ENCODE results near the gene RAP1GAP2. TPM values are rescaled to one million over a fixed set of nuclear protein-coding genes. Genes with fewer than 3 reads are reported as not detected.

The RAP1GAP2 gene
- 29.3 TPM for total RNA-seq

- H3K4me3 ChIP-seq (ENCODE audit: low read length): peak within 1 kb of the TSS; percentile 81
- no peaks in the 10 kb centered on the region for H3K9me3 ChIP-seq (ENCODE audit: low read depth, low read length)
- H3K4me1 ChIP-seq (ENCODE audit: insufficient read depth, low read length): peaks cover 77% of the 10 kb centered on the region
- no peaks in the 10 kb centered on the region for H3K27me3 ChIP-seq (ENCODE audit: insufficient read depth, low read length)
These were observed at the start of gene RAP1GAP2 for GRCh38 chr17:2796164-2797125. Gene RAP1GAP2 (plus strand): TSS chr17:2796438. CDS start chr17:2796528, 90 bp downstream.

GRCh38 chr17:2749058-2749783, 47.0 kb upstream of the RAP1GAP2 start, which contains the start of gene CCDC92B:
Gene CCDC92B (minus strand): TSS chr17:2749652. CDS start chr17:2735145, 14,507 bp downstream.
- Histone ChIP-seq H3K4me3 (ENCODE audit: low read length) (no peak within 1 kb of the TSS), H3K9me3 (ENCODE audit: low read depth, low read length) (no peaks in the 10 kb centered on the region), H3K27me3 (ENCODE audit: insufficient read depth, low read length) (peaks cover 31% of the 10 kb centered on the region)

GRCh38 chr17:2749784-2750181, 46.5 kb upstream of the RAP1GAP2 start:
- Histone ChIP-seq H3K27me3 (ENCODE audit: insufficient read depth, low read length) (peaks cover 26% of the 10 kb centered on the region), H3K4me1 (ENCODE audit: insufficient read depth, low read length) (no peaks in the 10 kb centered on the region), H3K4me3 (ENCODE audit: low read length) (no peak overlapping the region), H3K9me3 (ENCODE audit: low read depth, low read length) (no peaks in the 10 kb centered on the region)

More at GRCh38 chr17:2749058-2749783, 47.0 kb upstream of the RAP1GAP2 start, which contains the start of gene CCDC92B:
- H3K4me1 ChIP-seq (ENCODE audit: insufficient read depth, low read length): no peaks in the 10 kb centered on the region

- peaks cover 25% of the 10 kb centered on the region for H3K27me3 ChIP-seq (ENCODE audit: insufficient read depth, low read length)
- no peaks in the 10 kb centered on the region for H3K4me1 ChIP-seq (ENCODE audit: insufficient read depth, low read length)
These were observed 45.5 kb upstream of the RAP1GAP2 start for GRCh38 chr17:2750721-2751120.

GRCh38 chr17:2751491-2751890, 44.7 kb upstream of the RAP1GAP2 start:
- Histone ChIP-seq H3K4me1 (ENCODE audit: insufficient read depth, low read length) (peaks cover 4% of the 10 kb centered on the region), H3K4me3 (ENCODE audit: low read length) (no peak overlapping the region), H3K9me3 (ENCODE audit: low read depth, low read length) (no peaks in the 10 kb centered on the region), H3K27me3 (ENCODE audit: insufficient read depth, low read length) (peaks cover 31% of the 10 kb centered on the region)

More at GRCh38 chr17:2750721-2751120, 45.5 kb upstream of the RAP1GAP2 start:
- Histone ChIP-seq H3K4me3 (ENCODE audit: low read length) (no peak overlapping the region), H3K9me3 (ENCODE audit: low read depth, low read length) (no peaks in the 10 kb centered on the region)

GRCh38 chr17:2755891-2756724, 40.1 kb upstream of the RAP1GAP2 start:
- H3K4me3 ChIP-seq (ENCODE audit: low read length): no peak overlapping the region
- H3K27me3 ChIP-seq (ENCODE audit: insufficient read depth, low read length): peaks cover 21% of the 10 kb centered on the region
- H3K9me3 ChIP-seq (ENCODE audit: low read depth, low read length): no peaks in the 10 kb centered on the region
- H3K4me1 ChIP-seq (ENCODE audit: insufficient read depth, low read length): peaks cover 4% of the 10 kb centered on the region

- no peak overlapping the region for H3K4me3 ChIP-seq (ENCODE audit: low read length)
- H3K9me3 ChIP-seq (ENCODE audit: low read depth, low read length): no peaks in the 10 kb centered on the region
- H3K27me3 ChIP-seq (ENCODE audit: insufficient read depth, low read length): peaks cover 16% of the 10 kb centered on the region
- H3K4me1 ChIP-seq (ENCODE audit: insufficient read depth, low read length): peaks cover 4% of the 10 kb centered on the region
These were observed 37.4 kb upstream of the RAP1GAP2 start for GRCh38 chr17:2758870-2759269.

- Histone ChIP-seq H3K4me1 (ENCODE audit: insufficient read depth, low read length) (no peaks in the 10 kb centered on the region), H3K27me3 (ENCODE audit: insufficient read depth, low read length) (peaks cover 5% of the 10 kb centered on the region), H3K4me3 (ENCODE audit: low read length) (no peak overlapping the region), H3K9me3 (ENCODE audit: low read depth, low read length) (no peaks in the 10 kb centered on the region)
These were observed 26.1 kb upstream of the RAP1GAP2 start for GRCh38 chr17:2770129-2770528.

GRCh38 chr17:2775206-2775605, 21.0 kb upstream of the RAP1GAP2 start:
- Histone ChIP-seq H3K4me3 (ENCODE audit: low read length) (no peak overlapping the region), H3K9me3 (ENCODE audit: low read depth, low read length) (no peaks in the 10 kb centered on the region), H3K4me1 (ENCODE audit: insufficient read depth, low read length) (peaks cover 4% of the 10 kb centered on the region), H3K27me3 (ENCODE audit: insufficient read depth, low read length) (peaks cover 23% of the 10 kb centered on the region)

- no peak overlapping the region for H3K4me3 ChIP-seq (ENCODE audit: low read length)
- peaks cover 23% of the 10 kb centered on the region for H3K27me3 ChIP-seq (ENCODE audit: insufficient read depth, low read length)
- H3K4me1 ChIP-seq (ENCODE audit: insufficient read depth, low read length): peaks cover 4% of the 10 kb centered on the region
- no peaks in the 10 kb centered on the region for H3K9me3 ChIP-seq (ENCODE audit: low read depth, low read length)
These were observed 19.5 kb upstream of the RAP1GAP2 start for GRCh38 chr17:2776589-2777241.

GRCh38 chr17:2777242-2777867, 18.9 kb upstream of the RAP1GAP2 start:
- no peak overlapping the region for H3K4me3 ChIP-seq (ENCODE audit: low read length)
- peaks cover 23% of the 10 kb centered on the region for H3K27me3 ChIP-seq (ENCODE audit: insufficient read depth, low read length)
- H3K9me3 ChIP-seq (ENCODE audit: low read depth, low read length): no peaks in the 10 kb centered on the region
- peaks cover 4% of the 10 kb centered on the region for H3K4me1 ChIP-seq (ENCODE audit: insufficient read depth, low read length)

- Histone ChIP-seq H3K9me3 (ENCODE audit: low read depth, low read length) (no peaks in the 10 kb centered on the region), H3K4me1 (ENCODE audit: insufficient read depth, low read length) (peaks cover 4% of the 10 kb centered on the region), H3K4me3 (ENCODE audit: low read length) (no peak overlapping the region), H3K27me3 (ENCODE audit: insufficient read depth, low read length) (peaks cover 21% of the 10 kb centered on the region)
These were observed 17.7 kb upstream of the RAP1GAP2 start for GRCh38 chr17:2778489-2778888.

- Histone ChIP-seq H3K9me3 (ENCODE audit: low read depth, low read length) (no peaks in the 10 kb centered on the region), H3K4me1 (ENCODE audit: insufficient read depth, low read length) (peaks cover 4% of the 10 kb centered on the region), H3K4me3 (ENCODE audit: low read length) (no peak overlapping the region), H3K27me3 (ENCODE audit: insufficient read depth, low read length) (peaks cover 21% of the 10 kb centered on the region)
These were observed 16.7 kb upstream of the RAP1GAP2 start for GRCh38 chr17:2779545-2779944.

GRCh38 chr17:2780256-2780655, 16.0 kb upstream of the RAP1GAP2 start:
- H3K27me3 ChIP-seq (ENCODE audit: insufficient read depth, low read length): peaks cover 16% of the 10 kb centered on the region
- peaks cover 4% of the 10 kb centered on the region for H3K4me1 ChIP-seq (ENCODE audit: insufficient read depth, low read length)
- H3K4me3 ChIP-seq (ENCODE audit: low read length): no peak overlapping the region
- no peaks in the 10 kb centered on the region for H3K9me3 ChIP-seq (ENCODE audit: low read depth, low read length)

All from mononuclear cell (primary cell).